HCT116 (cell line): ENCODE data around the gene C15orf62. TPM values are rescaled to one million over a fixed set of nuclear protein-coding genes. Genes with fewer than 3 reads are reported as not detected.

Experiments
- ATAC-seq: fragments of 200-7000 bp; cut with Tn5 transposase; 2 replicates; pipeline ENCODE4 v1.9.1; 2020; ENCODE audit warnings: mild to moderate bottlenecking, moderate library complexity
- BruUV-seq: library from RNA; stranded (reverse); fragments of 400-500 nt; replicated peaks from 2 replicates; lab custom pipeline; 2021; lab: Mats Ljungman, UMichigan
- CTCF ChIA-PET: fragments of 300-600 bp; sonication (Branson Sonifier 250); formaldehyde crosslinking; loops from one replicate; lab custom pipeline; 2021; ENCODE audit warnings: antibody characterized with exemption; lab: Charles Lee
- POLR2A ChIA-PET: fragments of 300-600, 350-600 bp; sonication (Branson Sonifier 250); formaldehyde crosslinking; loops from one replicate; lab custom pipeline; 2021; ENCODE audit warnings: antibody characterized with exemption; lab: Charles Lee
- RAD21 ChIA-PET, 2 experiments: fragments of 300-600 bp; sonication (Branson Sonifier 250); formaldehyde crosslinking; loops; one replicate each; lab custom pipeline; 2023; ENCODE audit warnings: low total read pairs in 2 of 2; ENCODE audit not compliant: uncharacterized antibody in 2 of 2, unreplicated experiment in 2 of 2, low non-redundant PET in 1 of 2; lab: Charles Lee
- DNase-seq: peaks from one replicate; pipeline ENCODE4 v3.0.0-alpha.2; 2010; ENCODE audit warnings: low read depth, low spot score
- H2AFZ ChIP-seq: fragments of 200-600 bp; shearing (Covaris generic), sonication (generic); 2 replicates; pipeline ENCODE4 v1.6.1; 2017; ENCODE audit warnings: low read depth, mixed run types, mixed read lengths, antibody characterized with exemption, low read length; ENCODE audit not compliant: poor library complexity, severe bottlenecking
- H3K27ac ChIP-seq: 2 replicates; pipeline ENCODE4 v1.5.1; 2012; ENCODE audit warnings: low read depth, low read length
- H3K27me3 ChIP-seq: fragments of 200-600 bp; sonication (generic); 2 replicates; pipeline ENCODE4 v1.6.1; 2016; ENCODE audit warnings: mixed run types, low read length, mixed read lengths; ENCODE audit not compliant: insufficient read depth
- H3K36me3 ChIP-seq, 2 experiments: fragments of 200-500 bp in 1 of 2; fragments of 200-600 bp in 1 of 2; sonication (Bioruptor generic) in 1 of 2; sonication (generic) in 1 of 2; 2 replicates each; pipeline versions ENCODE4 v1.5.1 to v1.6.1; 2014 to 2016; ENCODE audit warnings: low read length in 2 of 2, inconsistent platforms in 1 of 2, mixed read lengths in 1 of 2, mixed run types in 1 of 2; ENCODE audit not compliant: insufficient read depth in 2 of 2, control insufficient read depth in 1 of 2
- H3K4me1 ChIP-seq, 2 experiments: fragments of 200-600 bp in 1 of 2; sonication (generic) in 1 of 2; 2 replicates each; pipeline versions ENCODE4 v1.5.1 to v1.6.1; 2012 to 2017; ENCODE audit warnings: low read length in 2 of 2, inconsistent platforms in 1 of 2, mild to moderate bottlenecking in 1 of 2, mixed read lengths in 1 of 2, mixed run types in 1 of 2, moderate library complexity in 1 of 2; ENCODE audit not compliant: insufficient read depth in 2 of 2, control insufficient read depth in 1 of 2
- H3K4me2 ChIP-seq: fragments of 200-600 bp; sonication (generic); 2 replicates; pipeline ENCODE4 v1.6.1; 2017; ENCODE audit warnings: mixed run types, low read length, mixed read lengths
- H3K4me3 ChIP-seq, 2 experiments: fragments of 200-600 bp in 1 of 2; sonication (generic) in 1 of 2; replicated peaks in 1 of 2; 2 replicates each; pipeline ENCODE4 v1.5.1; 2011 to 2016; ENCODE audit warnings: low read length in 2 of 2, control low read depth in 1 of 2, low read depth in 1 of 2, mild to moderate bottlenecking in 1 of 2, mixed read lengths in 1 of 2, mixed run types in 1 of 2
- H3K79me2 ChIP-seq: fragments of 200-600 bp; sonication (generic); 2 replicates; pipeline ENCODE4 v1.6.1; 2017; ENCODE audit warnings: mild to moderate bottlenecking, mixed run types, low read length, moderate library complexity, mixed read lengths; ENCODE audit not compliant: insufficient read depth
- H3K9ac ChIP-seq: fragments of 200-600 bp; sonication (generic); 2 replicates; pipeline ENCODE4 v1.6.1; 2016; ENCODE audit warnings: low read length, mixed read lengths
- H3K9me2 ChIP-seq: fragments of 200-600 bp; sonication (generic), shearing (Covaris generic); 2 replicates; pipeline ENCODE4 v1.6.1; 2017; ENCODE audit warnings: mixed run types, mild to moderate bottlenecking, moderate library complexity; ENCODE audit not compliant: insufficient read depth
- H3K9me3 ChIP-seq, 2 experiments: fragments of 200-500 bp in 1 of 2; fragments of 200-600 bp in 1 of 2; sonication (Bioruptor generic) in 1 of 2; sonication (generic) in 1 of 2; 2 replicates each; pipeline ENCODE4 v1.6.1; 2014 to 2017; ENCODE audit warnings: low read length in 2 of 2, mixed read lengths in 2 of 2, inconsistent platforms in 1 of 2, low read depth in 1 of 2, mild to moderate bottlenecking in 1 of 2, mixed run types in 1 of 2, moderate library complexity in 1 of 2; ENCODE audit not compliant: control insufficient read depth in 1 of 2, insufficient read depth in 1 of 2
- H4K20me1 ChIP-seq: fragments of 200-600 bp; sonication (generic), shearing (Covaris generic); 2 replicates; pipeline ENCODE4 v1.6.1; 2017; ENCODE audit warnings: mixed run types, mild to moderate bottlenecking, moderate library complexity; ENCODE audit not compliant: insufficient read depth
- EGR1 ChIP-seq: IDR thresholded peaks from 2 replicates; pipeline ENCODE4 v1.6.1; 2012; ENCODE audit warnings: low read depth
- FOSL1 ChIP-seq: IDR thresholded peaks from 2 replicates; pipeline ENCODE4 v1.6.1; 2012; ENCODE audit warnings: low read depth
- SP1 ChIP-seq: IDR thresholded peaks from 2 replicates; pipeline ENCODE4 v1.6.1; 2012; ENCODE audit warnings: low read depth
- TCF7L2 ChIP-seq: IDR thresholded peaks from 2 replicates; pipeline ENCODE4 v1.7.0; 2011; ENCODE audit warnings: borderline replicate concordance, inconsistent platforms; ENCODE audit not compliant: insufficient read depth, insufficient read length; ENCODE audit errors: extremely low read depth
- ZBTB33 ChIP-seq: IDR thresholded peaks from 2 replicates; pipeline ENCODE4 v1.6.1; 2011; ENCODE audit warnings: mild to moderate bottlenecking, low read length, moderate library complexity; ENCODE audit not compliant: insufficient replicate concordance; ENCODE audit errors: extremely low read depth
- ZNF274 ChIP-seq: fragments of 200-500 bp; sonication (Bioruptor generic); IDR thresholded peaks from 2 replicates; pipeline ENCODE4 v1.6.1; 2014; ENCODE audit warnings: mild to moderate bottlenecking, low read depth, low read length, inconsistent platforms
- intact Hi-C: fragments of 100-400 bp; cut with micrococcal nuclease; formaldehyde crosslinking; loops from 2 replicates; pipeline ENCODE4 v1.10.0; 2022
- total RNA-seq: library from RNA; stranded (reverse); gene quantifications from one replicate; pipeline ENCODE4 v1.2.1, GENCODE V29; 2021; ENCODE audit not compliant: unreplicated experiment

The C15orf62 gene
- total RNA-seq, 1 experiment from 2014 or later = 0.10 TPM

DNA sequence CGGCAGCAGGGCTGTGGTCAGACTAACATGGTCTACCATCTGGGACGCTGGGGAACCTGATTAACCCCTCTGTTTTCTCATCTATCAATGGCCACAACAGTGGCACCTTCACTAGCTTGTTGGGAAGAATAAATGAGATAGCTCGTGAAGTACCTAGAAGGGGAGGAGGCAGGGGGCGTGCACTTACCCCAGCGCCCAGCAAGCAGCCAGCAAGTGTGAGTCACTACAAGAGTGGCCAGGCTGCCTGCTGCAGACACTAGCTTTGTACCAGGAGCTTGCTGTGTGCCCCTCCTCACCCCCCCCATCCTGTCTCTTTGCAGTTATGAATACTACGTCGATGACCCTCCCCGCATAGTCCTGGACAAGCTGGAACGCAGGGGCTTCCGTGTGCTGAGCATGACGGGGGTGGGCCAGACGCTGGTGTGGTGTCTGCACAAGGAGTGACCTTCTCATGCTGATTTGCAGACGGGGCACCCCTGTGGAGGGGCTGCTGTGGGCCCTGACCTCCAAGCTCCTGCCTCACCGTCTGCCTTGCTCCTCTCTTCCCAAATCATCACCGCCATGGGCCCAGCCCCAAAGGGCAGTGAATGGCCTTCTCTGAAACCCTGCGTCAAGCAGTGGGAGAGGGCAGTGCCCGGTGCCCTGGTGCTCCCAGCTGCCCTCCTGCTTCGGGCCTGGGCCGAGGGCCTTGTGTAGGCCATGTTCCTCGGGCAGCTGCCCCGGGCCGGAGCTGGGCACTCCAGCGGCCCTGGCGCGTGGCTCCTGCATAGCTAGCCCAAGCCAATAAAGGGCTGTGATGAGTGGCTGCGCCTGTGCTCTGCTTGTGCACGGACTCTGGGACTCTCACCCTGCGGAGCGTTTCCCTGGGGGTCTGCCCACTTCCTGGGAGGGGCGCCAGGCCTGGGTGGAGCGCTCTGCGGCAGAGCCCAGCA, 2.6 kb upstream of the C15orf62 start:
- Histone ChIP-seq H3K79me2 (no peaks in the 10 kb centered on the region), H3K36me3 (no peaks in the 10 kb centered on the region; a peak in 1 of 4 replicates), H3K27ac (no peak overlapping the region), H3K9ac (no peak overlapping the region), H3K4me1 (peaks cover 32 to 74% of the 10 kb centered on the region in 2 experiments), H3K9me3 (no peaks in the 10 kb centered on the region), H2AFZ (no peak overlapping the region), H3K4me3 (no peak overlapping the region), H3K9me2 (no peaks in the 10 kb centered on the region), H3K4me2 (no peak overlapping the region), H4K20me1 (no peaks in the 10 kb centered on the region), H3K27me3 (no peaks in the 10 kb centered on the region)
- intact Hi-C loops = no loop called here
- POLR2A ChIA-PET = no interaction called here
- DNase-seq (no peak), ATAC-seq (no peak)
- no TSS peak for BruUV-seq
- RAD21 ChIA-PET = no interaction called here
- CTCF ChIA-PET = interaction anchor here (1.7 kb wide), 1 partner anchor 127 kb away, joined by 4 read pairs; the partner anchor contains the start of gene VPS18
- TF ChIP-seq EGR1 (no peak), ZNF274 (no peak), FOSL1 (no peak), ZBTB33 (no peak), TCF7L2 (no peak), SP1 (no peak)
